ENCODE measurements around the gene SLC46A3.
A peak's percentile ranks its signal among the peaks of the same experiment; 100 is the strongest.

The SLC46A3 gene

GRCh38 chr13:28680541-28680940 is 38.2 kb downstream of the SLC46A3 start:
- DNase-seq (ENCODE audit: low spot score): no peak

GRCh38 chr13:28679628-28680027 is 39.1 kb downstream of the SLC46A3 start:
- DNase-seq (ENCODE audit: low spot score): no peak

GRCh38 chr13:28678809-28679208 is 40.0 kb downstream of the SLC46A3 start:
- DNase-seq (ENCODE audit: low spot score): no peak

- no peak for DNase-seq (ENCODE audit: low spot score)
Observed at GRCh38 chr13:28671126-28671792, 47.5 kb downstream of the SLC46A3 start.

- DNase-seq (ENCODE audit: low spot score): no peak
Observed at GRCh38 chr13:28666897-28667488, 51.8 kb downstream of the SLC46A3 start.

GRCh38 chr13:28659621-28659970 is 59.2 kb downstream of the SLC46A3 start:
- no peak for DNase-seq (ENCODE audit: low spot score)

- DNase-seq (ENCODE audit: low spot score): peak; percentile 93
Observed at GRCh38 chr13:28658796-28659620, 59.8 kb downstream of the SLC46A3 start, which contains the start of gene POMP. TSS of gene POMP (plus strand) at chr13:28659130. CDS start at chr13:28659185, 55 bp downstream.

GRCh38 chr13:28658539-28658795 is 60.3 kb downstream of the SLC46A3 start:
- peak; percentile 10 for DNase-seq (ENCODE audit: low spot score)

- no peak for DNase-seq (ENCODE audit: low spot score)
Observed at GRCh38 chr13:28657784-28658538, 60.8 kb downstream of the SLC46A3 start.

GRCh38 chr13:28655561-28655960 is 63.2 kb downstream of the SLC46A3 start:
- no peak for DNase-seq (ENCODE audit: low spot score)

GRCh38 chr13:28654276-28654675 is 64.5 kb downstream of the SLC46A3 start:
- no peak for DNase-seq (ENCODE audit: low spot score)

- DNase-seq (ENCODE audit: low spot score): no peak
Observed at GRCh38 chr13:28653111-28653510, 65.7 kb downstream of the SLC46A3 start.

GRCh38 chr13:28651810-28652401 is 66.9 kb downstream of the SLC46A3 start:
- DNase-seq (ENCODE audit: low spot score): no peak

GRCh38 chr13:28650284-28650683 is 68.5 kb downstream of the SLC46A3 start:
- no peak for DNase-seq (ENCODE audit: low spot score)
